Thymus (tissue), 14 donors: Measurements from ENCODE around the gene PDE10A. TPM values are rescaled to one million over a fixed set of nuclear protein-coding genes. Genes with fewer than 3 reads are reported as not detected.

ENCODE experiments used
- DNase-seq, 9 donors: peaks; one replicate each; pipeline ENCODE4 v3.0.0-alpha.2; 2013; ENCODE audit warnings: low spot score in 9 of 9, low read depth in 6 of 9, missing footprints in 1 of 9
- H3K27ac ChIP-seq, 2 donors: one replicate each; pipeline ENCODE4 v1.5.1; 2013; ENCODE audit warnings: control low read depth in 1 of 2, low read depth in 1 of 2, low read length in 1 of 2, mild to moderate bottlenecking in 1 of 2, moderate library complexity in 1 of 2
- H3K27me3 ChIP-seq, 2 donors: one replicate each; pipeline ENCODE4 v1.5.1; 2013; ENCODE audit warnings: low read length in 1 of 2; ENCODE audit not compliant: control insufficient read depth in 2 of 2, insufficient read depth in 1 of 2
- H3K36me3 ChIP-seq, 2 donors: one replicate each; pipeline ENCODE4 v1.5.1; 2013; ENCODE audit warnings: low read length in 1 of 2, mild to moderate bottlenecking in 1 of 2, moderate library complexity in 1 of 2; ENCODE audit not compliant: control insufficient read depth in 2 of 2, insufficient read depth in 2 of 2
- H3K4me1 ChIP-seq, 2 donors: one replicate each; pipeline ENCODE4 v1.5.1; 2013; ENCODE audit warnings: low read length in 2 of 2; ENCODE audit not compliant: control insufficient read depth in 2 of 2, insufficient read depth in 2 of 2
- H3K4me3 ChIP-seq, 2 donors: one replicate each; pipeline ENCODE4 v1.5.1; 2013; ENCODE audit warnings: low read length in 2 of 2, control low read depth in 1 of 2, mild to moderate bottlenecking in 1 of 2
- H3K9me3 ChIP-seq, 2 donors: one replicate each; pipeline ENCODE4 v1.5.1; 2013; ENCODE audit warnings: low read length in 1 of 2, mild to moderate bottlenecking in 1 of 2; ENCODE audit not compliant: control insufficient read depth in 2 of 2, insufficient read depth in 1 of 2
- WGBS: extraction: QIAGEN DNeasy Blood & Tissue Kit; methylation state at CpG from one replicate; pipeline ENCODE4 v1.1.7; 2013; 5-methylcytosine and 5-hydroxymethylcytosine counted together
- long read RNA-seq, 10 donors: transcript quantifications; one replicate each; lab custom pipeline, GENCODE V29; 2026
- polyA plus RNA-seq: library from polyadenylated mRNA; stranded (reverse); fragments of 200-250 nt; gene quantifications from one replicate; pipeline ENCODE4 v1.2.3, GENCODE V29; 2013
- total RNA-seq: library from RNA; stranded (reverse); fragments of 120-200 nt; gene quantifications from one replicate; pipeline ENCODE4 v1.2.4, GENCODE V29; 2013
- donor health status: healthy.

Gene PDE10A
- total RNA-seq (0.94 TPM), polyA plus RNA-seq (3.2 TPM)
- long read RNA-seq, donor 1: 0 reads
- long read RNA-seq, donor 2: 0 reads
- long read RNA-seq, donor 3: 0 reads
- long read RNA-seq, donor 4: 0 reads
- long read RNA-seq, donor 5, full-length matches to known transcripts: 1 of 1 reads
- long read RNA-seq, donor 5, partial matches to known transcripts: 0 of 1 reads
- long read RNA-seq, donor 5, other reads (novel, unspliced or antisense): 0 of 1 reads
- long read RNA-seq, donor 6: 0 reads
- long read RNA-seq, donor 7: 0 reads
- long read RNA-seq, donor 8: 0 reads
- long read RNA-seq, donor 9: 0 reads
- long read RNA-seq, donor 10: 0 reads

- Histone ChIP-seq H3K36me3 (no peaks in the 10 kb centered on the region), H3K27me3 (peaks cover 60 to 84% of the 10 kb centered on the region in 2 donors), H3K27ac (no peak within 1 kb of the TSS), H3K4me1 (peaks cover 0 to 3% of the 10 kb centered on the region in 2 donors), H3K4me3 (peak within 1 kb of the TSS in 1 of 2 donors; percentile 26), H3K9me3 (peaks cover 0 to 5% of the 10 kb centered on the region in 2 donors)
- WGBS: 1% methylated on average over 80 of the region's 80 CpGs
- DNase-seq: peak in 1 of 9 donors; percentile 10
Measured at GRCh38 chr6:165662749-165663376, at the start of gene PDE10A. Gene PDE10A, minus strand, starts transcription at chr6:165663241. Its CDS starts 430 bp downstream, at chr6:165662811.

GRCh38 chr6:165708985-165709576, 46.0 kb upstream of the PDE10A start:
- H3K27ac ChIP-seq: no peak overlapping the region
- H3K36me3 ChIP-seq: no peaks in the 10 kb centered on the region
- no peaks in the 10 kb centered on the region for H3K4me1 ChIP-seq
- no peak overlapping the region for H3K4me3 ChIP-seq
- H3K9me3 ChIP-seq: no peaks in the 10 kb centered on the region
- 95% methylated on average over 23 of the region's 23 CpGs for WGBS
- DNase-seq: no peak
- H3K27me3 ChIP-seq: no peaks in the 10 kb centered on the region

GRCh38 chr6:165707067-165707853, 44.2 kb upstream of the PDE10A start:
- no peak for DNase-seq
- Histone ChIP-seq H3K4me3 (no peak overlapping the region), H3K36me3 (no peaks in the 10 kb centered on the region), H3K27ac (no peak overlapping the region), H3K27me3 (no peaks in the 10 kb centered on the region), H3K9me3 (no peaks in the 10 kb centered on the region), H3K4me1 (no peaks in the 10 kb centered on the region)
- 95% methylated on average over 14 of the region's 14 CpGs for WGBS

- no peak for DNase-seq
- Histone ChIP-seq H3K4me1 (no peaks in the 10 kb centered on the region), H3K36me3 (no peaks in the 10 kb centered on the region), H3K27me3 (no peaks in the 10 kb centered on the region), H3K27ac (no peak overlapping the region), H3K9me3 (no peaks in the 10 kb centered on the region), H3K4me3 (no peak overlapping the region)
- 92% methylated on average over 5 of the region's 5 CpGs for WGBS
Measured at GRCh38 chr6:165705941-165706340, 42.9 kb upstream of the PDE10A start.

GRCh38 chr6:165704045-165704748, 41.2 kb upstream of the PDE10A start:
- WGBS: 82% methylated on average over 9 of the region's 9 CpGs
- H3K36me3 ChIP-seq: no peaks in the 10 kb centered on the region
- H3K27me3 ChIP-seq: no peaks in the 10 kb centered on the region
- H3K4me1 ChIP-seq: no peaks in the 10 kb centered on the region
- DNase-seq: no peak
- H3K27ac ChIP-seq: no peak overlapping the region
- H3K9me3 ChIP-seq: no peaks in the 10 kb centered on the region
- H3K4me3 ChIP-seq: no peak overlapping the region

DNA sequence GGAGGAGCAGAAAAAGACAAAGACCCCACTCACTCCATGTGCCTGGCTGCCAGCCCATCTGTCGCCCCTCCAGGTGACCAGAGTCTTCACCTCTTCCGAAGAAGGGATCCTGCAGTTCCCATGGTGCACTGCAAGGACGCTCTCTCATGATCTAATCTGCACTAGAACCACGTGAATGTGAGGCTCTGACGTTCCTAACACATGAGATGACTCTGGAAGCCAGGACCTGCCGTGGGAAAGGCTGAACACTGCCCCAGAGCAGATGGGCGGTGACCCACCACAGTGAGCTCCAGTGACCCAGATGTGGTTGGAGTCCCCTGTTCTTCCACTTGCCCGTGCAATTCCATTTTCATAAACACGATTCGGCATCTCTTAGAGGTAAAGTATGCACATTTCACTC, 39.6 kb upstream of the PDE10A start:
- DNase-seq: no peak
- WGBS: 88% methylated on average over 10 of the region's 10 CpGs
- no peaks in the 10 kb centered on the region for H3K27me3 ChIP-seq

GRCh38 chr6:165701564-165702354, 38.7 kb upstream of the PDE10A start:
- Histone ChIP-seq H3K36me3 (no peaks in the 10 kb centered on the region), H3K4me3 (no peak overlapping the region), H3K4me1 (no peaks in the 10 kb centered on the region), H3K27me3 (no peaks in the 10 kb centered on the region), H3K9me3 (no peaks in the 10 kb centered on the region), H3K27ac (no peak overlapping the region)
- WGBS: 94% methylated on average over 11 of the region's 11 CpGs
- no peak for DNase-seq

More for the DNA sequence above, 39.6 kb upstream of the PDE10A start:
- Histone ChIP-seq H3K4me1 (no peaks in the 10 kb centered on the region), H3K36me3 (no peaks in the 10 kb centered on the region), H3K27ac (no peak overlapping the region), H3K4me3 (no peak overlapping the region), H3K9me3 (no peaks in the 10 kb centered on the region)

DNA sequence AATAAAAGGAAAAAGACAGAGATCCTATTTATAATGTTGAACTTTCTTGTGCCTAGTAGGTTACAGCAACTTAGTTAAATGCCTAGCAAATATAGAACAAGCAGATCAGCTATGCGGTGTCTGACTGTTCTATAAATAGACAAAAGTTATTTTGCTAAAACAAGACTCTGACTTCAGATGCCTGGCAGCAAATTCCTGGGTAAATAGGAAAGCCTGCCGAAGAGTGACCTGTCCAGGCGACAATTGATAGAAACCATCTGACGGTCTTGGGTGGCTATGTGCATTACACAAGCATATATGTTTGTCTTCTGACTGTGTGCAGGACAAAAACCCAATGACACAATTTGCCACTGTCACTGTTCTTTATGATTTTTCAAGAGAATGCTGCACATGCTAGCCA, 38.0 kb upstream of the PDE10A start:
- WGBS: 91% methylated on average over 4 of the region's 4 CpGs
- Histone ChIP-seq H3K27ac (no peak overlapping the region), H3K9me3 (no peaks in the 10 kb centered on the region), H3K4me1 (no peaks in the 10 kb centered on the region), H3K36me3 (no peaks in the 10 kb centered on the region), H3K4me3 (no peak overlapping the region), H3K27me3 (no peaks in the 10 kb centered on the region)
- DNase-seq: no peak
